ENCODE results near the gene HPSE2.

Gene HPSE2

GRCh38 chr10:98458809-98459784 lies 776.6 kb downstream of the HPSE2 start:
- H3K27me3 ChIP-seq (ENCODE audit: low read length), result no peaks in the 10 kb centered on the region
- no peak for TF ChIP-seq CTCF (IDR thresholded peaks at IDR 0.05; ENCODE audit: insufficient read depth, low read length, poor library complexity, severe bottlenecking)
- no peak for TF ChIP-seq EZH2phosphoT487 (conservative IDR thresholded peaks at IDR 0.05; ENCODE audit: low read length)
- no peaks in the 10 kb centered on the region for H3K9me3 ChIP-seq (ENCODE audit: insufficient read depth, low read length)
- H3K4me2 ChIP-seq (ENCODE audit: low read depth, low read length, poor library complexity, severe bottlenecking), result no peak overlapping the region
- no peak overlapping the region for H3K9ac ChIP-seq (ENCODE audit: low read length)
- H4K20me1 ChIP-seq (ENCODE audit: low read depth, low read length), result no peaks in the 10 kb centered on the region
- no peak overlapping the region for H2AFZ ChIP-seq (ENCODE audit: low read depth, low read length, severe bottlenecking)
- no peaks in the 10 kb centered on the region for H3K79me2 ChIP-seq (ENCODE audit: insufficient read depth, low read length)
- H3K9me2 ChIP-seq (replicated peaks; ENCODE audit: insufficient read depth, low read length), result no peaks in the 10 kb centered on the region
- H3K4me3 ChIP-seq (ENCODE audit: insufficient read depth, low read length, poor library complexity, severe bottlenecking), result no peak overlapping the region
- H3K27ac ChIP-seq (ENCODE audit: low read depth, low read length), result no peak overlapping the region
- no peaks in the 10 kb centered on the region for H3K36me3 ChIP-seq (ENCODE audit: low read length)
- no peaks in the 10 kb centered on the region for H3F3A ChIP-seq (ENCODE audit: insufficient read depth)

GRCh38 chr10:98457721-98458120 lies 777.9 kb downstream of the HPSE2 start:
- Histone ChIP-seq H3K4me3 (ENCODE audit: insufficient read depth, low read length, poor library complexity, severe bottlenecking) (no peak overlapping the region), H3K27ac (ENCODE audit: low read depth, low read length) (no peak overlapping the region), H3F3A (ENCODE audit: insufficient read depth) (no peaks in the 10 kb centered on the region), H3K36me3 (ENCODE audit: low read length) (no peaks in the 10 kb centered on the region), H4K20me1 (ENCODE audit: low read depth, low read length) (no peaks in the 10 kb centered on the region), H3K9ac (ENCODE audit: low read length) (no peak overlapping the region), H3K9me3 (ENCODE audit: insufficient read depth, low read length) (no peaks in the 10 kb centered on the region), H3K9me2 (replicated peaks; ENCODE audit: insufficient read depth, low read length) (no peaks in the 10 kb centered on the region), H3K79me2 (ENCODE audit: insufficient read depth, low read length) (no peaks in the 10 kb centered on the region), H3K4me2 (ENCODE audit: low read depth, low read length, poor library complexity, severe bottlenecking) (no peak overlapping the region), H2AFZ (ENCODE audit: low read depth, low read length, severe bottlenecking) (no peak overlapping the region), H3K27me3 (ENCODE audit: low read length) (no peaks in the 10 kb centered on the region)
- no peak for TF ChIP-seq EZH2phosphoT487 (conservative IDR thresholded peaks at IDR 0.05; ENCODE audit: low read length)
- no peak for TF ChIP-seq CTCF (IDR thresholded peaks at IDR 0.05; ENCODE audit: insufficient read depth, low read length, poor library complexity, severe bottlenecking)

- Histone ChIP-seq H3K36me3 (ENCODE audit: low read length) (no peaks in the 10 kb centered on the region), H3K27me3 (ENCODE audit: low read length) (no peaks in the 10 kb centered on the region), H3K4me2 (ENCODE audit: low read depth, low read length, poor library complexity, severe bottlenecking) (no peak overlapping the region), H3K4me3 (ENCODE audit: insufficient read depth, low read length, poor library complexity, severe bottlenecking) (no peak overlapping the region), H3F3A (ENCODE audit: insufficient read depth) (no peaks in the 10 kb centered on the region), H3K27ac (ENCODE audit: low read depth, low read length) (no peak overlapping the region), H2AFZ (ENCODE audit: low read depth, low read length, severe bottlenecking) (no peak overlapping the region), H3K79me2 (ENCODE audit: insufficient read depth, low read length) (no peaks in the 10 kb centered on the region), H3K9ac (ENCODE audit: low read length) (no peak overlapping the region), H3K9me3 (ENCODE audit: insufficient read depth, low read length) (no peaks in the 10 kb centered on the region), H3K9me2 (replicated peaks; ENCODE audit: insufficient read depth, low read length) (no peaks in the 10 kb centered on the region), H4K20me1 (ENCODE audit: low read depth, low read length) (no peaks in the 10 kb centered on the region)
- no peak for TF ChIP-seq EZH2phosphoT487 (conservative IDR thresholded peaks at IDR 0.05; ENCODE audit: low read length)
- no peak for TF ChIP-seq CTCF (IDR thresholded peaks at IDR 0.05; ENCODE audit: insufficient read depth, low read length, poor library complexity, severe bottlenecking)
Observed at GRCh38 chr10:98456686-98457482, 778.8 kb downstream of the HPSE2 start.
